HG03045 (cell line): Measurements from ENCODE around the gene EEF2K.

ENCODE experiments used
- ATAC-seq: cut with Tn5 transposase; IDR thresholded peaks from one replicate; pipeline ENCODE4 v1.9.1; 2021; ENCODE audit warnings: mild to moderate bottlenecking, moderate library complexity; ENCODE audit not compliant: unreplicated experiment

EEF2K gene

GRCh38 chr16:22239131-22239805 is 33.2 kb downstream of the EEF2K start:
- no peak for ATAC-seq

- ATAC-seq, result no peak
Observed at GRCh38 chr16:22240023-22240710, 34.1 kb downstream of the EEF2K start.

GRCh38 chr16:22250522-22250921 is 44.4 kb downstream of the EEF2K start:
- ATAC-seq, result no peak

- no peak for ATAC-seq
Observed at GRCh38 chr16:22252317-22252716, 46.2 kb downstream of the EEF2K start.

GRCh38 chr16:22253272-22253671 is 47.2 kb downstream of the EEF2K start:
- no peak for ATAC-seq

- ATAC-seq, result no peak
Observed at GRCh38 chr16:22255335-22255734, 49.3 kb downstream of the EEF2K start.

- ATAC-seq, result no peak
Observed at GRCh38 chr16:22257440-22257839, 51.4 kb downstream of the EEF2K start.

GRCh38 chr16:22260490-22260889 is 54.4 kb downstream of the EEF2K start:
- ATAC-seq, result no peak

- ATAC-seq, result no peak
Observed at GRCh38 chr16:22262460-22262859, 56.4 kb downstream of the EEF2K start.

- no peak for ATAC-seq
Observed at GRCh38 chr16:22264786-22265185, 58.7 kb downstream of the EEF2K start.

GRCh38 chr16:22265351-22265750 is 59.3 kb downstream of the EEF2K start:
- no peak for ATAC-seq

GRCh38 chr16:22266546-22266945 is 60.5 kb downstream of the EEF2K start:
- no peak for ATAC-seq

GRCh38 chr16:22267764-22268163 is 61.7 kb downstream of the EEF2K start:
- no peak for ATAC-seq

- ATAC-seq, result no peak
Observed at GRCh38 chr16:22270525-22270924, 64.4 kb downstream of the EEF2K start.

- ATAC-seq, result no peak
Observed at GRCh38 chr16:22272870-22273650, 67.0 kb downstream of the EEF2K start.

GRCh38 chr16:22274916-22275315 is 68.8 kb downstream of the EEF2K start:
- ATAC-seq, result no peak

- ATAC-seq, result no peak
Observed at GRCh38 chr16:22278441-22279230, 72.6 kb downstream of the EEF2K start.

GRCh38 chr16:22282254-22282892 is 76.3 kb downstream of the EEF2K start:
- no peak for ATAC-seq

GRCh38 chr16:22284637-22285036 is 78.6 kb downstream of the EEF2K start:
- ATAC-seq, result no peak

- no peak for ATAC-seq
Observed at GRCh38 chr16:22285080-22285479, 79.0 kb downstream of the EEF2K start.

- ATAC-seq, result no peak
Observed at GRCh38 chr16:22291020-22291419, 84.9 kb downstream of the EEF2K start.
